Kidney epithelial cell (primary cell): ENCODE measurements around the gene CCR2. TPM values are rescaled to one million over a fixed set of nuclear protein-coding genes. Genes with fewer than 3 reads are reported as not detected.

Experiments
- DNase-seq: peaks from one replicate; pipeline ENCODE4 v3.0.0-alpha.2; 2010; ENCODE audit warnings: low read depth
- H3K27me3 ChIP-seq: 2 replicates; pipeline ENCODE4 v1.6.0; 2011; ENCODE audit warnings: low read length; ENCODE audit not compliant: control insufficient read depth, insufficient read depth
- H3K36me3 ChIP-seq: 2 replicates; pipeline ENCODE4 v1.5.1; 2011; ENCODE audit warnings: low read length; ENCODE audit not compliant: control insufficient read depth, insufficient read depth
- H3K4me3 ChIP-seq: 2 replicates; pipeline ENCODE4 v1.5.1; 2011; ENCODE audit warnings: low read depth, mild to moderate bottlenecking, control low read depth, low read length
- CTCF ChIP-seq: IDR thresholded peaks from 2 replicates; pipeline ENCODE4 v1.5.1; 2011; ENCODE audit warnings: mild to moderate bottlenecking, moderate library complexity, low read length, control low read depth, inconsistent platforms; ENCODE audit not compliant: insufficient read depth, poor library complexity, severe bottlenecking
- total RNA-seq: library from RNA; depleted of rRNA; stranded (reverse); fragments of >200 nt; gene quantifications from 2 replicates; pipeline ENCODE4 v1.2.3, GENCODE V29; 2015

The CCR2 gene
- total RNA-seq, 1 donor from 2014 or later, result not detected

GRCh38 chr3:46398186-46398955 is 44.5 kb downstream of the CCR2 start:
- TF ChIP-seq CTCF, result no peak
- H3K27me3 ChIP-seq, result no peaks in the 10 kb centered on the region
- H3K4me3 ChIP-seq, result no peak overlapping the region
- no peaks in the 10 kb centered on the region for H3K36me3 ChIP-seq
- no peak for DNase-seq

- no peak for DNase-seq
- Histone ChIP-seq H3K36me3 (no peaks in the 10 kb centered on the region), H3K4me3 (no peak overlapping the region), H3K27me3 (no peaks in the 10 kb centered on the region)
- TF ChIP-seq CTCF, result no peak
Observed at GRCh38 chr3:46399098-46399497, 45.2 kb downstream of the CCR2 start.

- Histone ChIP-seq H3K36me3 (no peaks in the 10 kb centered on the region), H3K4me3 (no peak overlapping the region), H3K27me3 (no peaks in the 10 kb centered on the region)
- no peak for DNase-seq
- TF ChIP-seq CTCF, result no peak
Observed at GRCh38 chr3:46399557-46399956, 45.6 kb downstream of the CCR2 start.

- Histone ChIP-seq H3K4me3 (no peak overlapping the region), H3K36me3 (no peaks in the 10 kb centered on the region), H3K27me3 (no peaks in the 10 kb centered on the region)
- TF ChIP-seq CTCF, result no peak
- no peak for DNase-seq
Observed at GRCh38 chr3:46400000-46400734, 46.3 kb downstream of the CCR2 start.

- no peak for DNase-seq
- Histone ChIP-seq H3K27me3 (no peaks in the 10 kb centered on the region), H3K4me3 (no peak overlapping the region), H3K36me3 (no peaks in the 10 kb centered on the region)
- TF ChIP-seq CTCF, result no peak
Observed at GRCh38 chr3:46400846-46401245, 46.9 kb downstream of the CCR2 start.
